K562 (cell line): Measurements from ENCODE around the gene VARS1. TPM values are rescaled to one million over a fixed set of nuclear protein-coding genes. Genes with fewer than 3 reads are reported as not detected.
A peak's percentile ranks its signal among the peaks of the same experiment; 100 is the strongest.

Experiments used
- CCNT2 ChIP-seq: IDR thresholded peaks from 2 replicates; pipeline ENCODE4 v1.6.1; 2011; ENCODE audit warnings: borderline replicate concordance, low read depth, mild to moderate bottlenecking, moderate library complexity, mixed read lengths, low read length; ENCODE audit not compliant: insufficient read length; ENCODE audit errors: extremely low read depth
- CUX1 ChIP-seq: fragments of 200-800 bp; sonication (Bioruptor generic); IDR thresholded peaks from 2 replicates; pipeline ENCODE4 v1.6.1; 2016; ENCODE audit warnings: missing genetic modification characterization, missing compliant biosample characterization
- FOXK1 ChIP-seq: sonication (generic); formaldehyde crosslinking; IDR thresholded peaks from 2 replicates; pipeline ENCODE4 v1.8.0; 2022; ENCODE audit warnings: missing genetic modification reagents, mild to moderate bottlenecking, borderline replicate concordance
- HES1 ChIP-seq: fragments of 450-650 bp; IDR thresholded peaks from 2 replicates; pipeline ENCODE4 v1.6.1; 2016; ENCODE audit warnings: low read depth, mild to moderate bottlenecking, moderate library complexity
- HEY1 ChIP-seq: fragments of 250-450 bp; sonication (Bioruptor Pico); IDR thresholded peaks from 2 replicates; pipeline ENCODE4 v1.5.0; 2020; ENCODE audit warnings: mild to moderate bottlenecking, moderate library complexity, borderline replicate concordance
- NCOA1 ChIP-seq: fragments of 450-650 bp; IDR thresholded peaks from 2 replicates; pipeline ENCODE4 v1.6.1; 2016; ENCODE audit warnings: low read depth
- RBM39 ChIP-seq: fragments of 200-400 bp; formaldehyde crosslinking; optimal IDR thresholded peaks from 2 replicates; pipeline ENCODE3; 2018; ENCODE audit warnings: low read depth, low read length
- SMAD1 ChIP-seq: fragments of 150-350 bp; IDR thresholded peaks from 2 replicates; pipeline ENCODE4 v1.6.1; 2014; ENCODE audit warnings: low read length, low read depth; ENCODE audit not compliant: partially characterized antibody
- TAF9B ChIP-seq: fragments of 450-650 bp; IDR thresholded peaks from 2 replicates; pipeline ENCODE4 v1.6.1; 2018; ENCODE audit warnings: mild to moderate bottlenecking; ENCODE audit not compliant: partially characterized antibody
- TEAD2 ChIP-seq: fragments of 450-650 bp; IDR thresholded peaks from 2 replicates; pipeline ENCODE4 v1.6.1; 2016; ENCODE audit warnings: missing genetic modification characterization, control low read depth, missing compliant biosample characterization
- TSHZ1 ChIP-seq: fragments of 250-450 bp; sonication (Bioruptor Pico); IDR thresholded peaks from 2 replicates; pipeline ENCODE4 v1.4.0; 2020; ENCODE audit warnings: mild to moderate bottlenecking, moderate library complexity
- ZBTB5 ChIP-seq: fragments of 450-650 bp; IDR thresholded peaks from 2 replicates; pipeline ENCODE4 v1.6.1; 2017; ENCODE audit warnings: antibody characterized with exemption
- ZNF324 ChIP-seq: fragments of 250-450 bp; sonication (Bioruptor Pico); IDR thresholded peaks from 2 replicates; pipeline ENCODE4 v1.4.0; 2020; ENCODE audit warnings: mild to moderate bottlenecking
- ZNF76 ChIP-seq: fragments of 250-450 bp; sonication (Bioruptor Pico); IDR thresholded peaks from 2 replicates; pipeline ENCODE4 v1.4.0; 2020; ENCODE audit warnings: mild to moderate bottlenecking, moderate library complexity, borderline replicate concordance
- polyA plus RNA-seq, 8 experiments: library from polyadenylated mRNA; depleted of rRNA in 4 of 8; stranded (reverse) in 5 of 8; unstranded in 3 of 8; fragments of >200 nt; fragmentation: Nextera tagmentation in 2 of 8; fragmentation: Illumina TruSeq in 1 of 8; extraction: Ambion mirVana in 2 of 8; extraction: Trizol in 1 of 8; gene quantifications; 2 replicates each; pipeline versions ENCODE4 v1.2.1 to v1.2.3, GENCODE V29; 2011 to 2014; ENCODE audit warnings: inconsistent platforms in 1 of 8, missing spikeins in 1 of 8
- total RNA-seq, 7 experiments: library from RNA; depleted of rRNA in 6 of 7; stranded (reverse); fragments of >200 nt in 6 of 7; fragmentation: Illumina TruSeq in 2 of 7; extraction: Trizol in 2 of 7; gene quantifications; 2 replicates each; pipeline versions ENCODE4 v1.2.1 to v1.2.3, GENCODE V29; 2011 to 2021; ENCODE audit warnings: low replicate concordance in 1 of 7

Gene VARS1
- total and polyA plus RNA-seq, 9 of the 15 experiments (the other 6 are each of a cell fraction or from before 2014, with no cell fraction given) = 2.9 to 488 (median 130) TPM

- peak; percentile 33; the same call in 1 of the 2 replicates for TF ChIP-seq TSHZ1
- no peak for TF ChIP-seq HES1
- TF ChIP-seq FOXK1 (CRISPR knock-in tag) = peak; percentile 83; the same call in 1 of the 2 replicates
- peak; percentile 96 for TF ChIP-seq SMAD1
- TF ChIP-seq ZNF76 (CRISPR knock-in tag) = peak; percentile 83; the same call in 1 of the 2 replicates
- TF ChIP-seq RBM39 = peak; percentile 94
- TF ChIP-seq TEAD2 (tag) = no peak
- peak; percentile 76; the same call in 1 of the 2 replicates for TF ChIP-seq HEY1 (CRISPR knock-in tag)
- peak; percentile 91 for TF ChIP-seq CCNT2
- TF ChIP-seq ZNF324 (CRISPR knock-in tag) = peak; percentile 76
- no peak for TF ChIP-seq CUX1 (CRISPR knock-in tag)
- TF ChIP-seq ZBTB5 = peak; percentile 14; the same call in 1 of the 2 replicates
- TF ChIP-seq NCOA1 = peak; percentile 77; the same call in 1 of the 2 replicates
- TF ChIP-seq TAF9B = no peak
Observed at GRCh38 chr6:31815025-31815838, 19.7 kb upstream of the VARS1 start, which contains the start of the genes HSPA1A and HSPA1L (continued).
